Stomach (tissue), 9 donors: Measurements from ENCODE around the gene IFNK. TPM values are rescaled to one million over a fixed set of nuclear protein-coding genes. Genes with fewer than 3 reads are reported as not detected.

Experiments used
- DNase-seq, 2 donors: peaks; one replicate each; pipeline versions ENCODE4 v3.0.0 to v3.0.0-alpha.2; 2013 to 2019
- H3K27ac ChIP-seq, 5 donors: fragments of 200-600 bp in 4 of 5; sonication (generic) in 4 of 5; one replicate each; pipeline ENCODE4 v1.5.1; 2013 to 2019; ENCODE audit warnings: mild to moderate bottlenecking in 1 of 5, moderate library complexity in 1 of 5
- H3K27me3 ChIP-seq, 3 donors: fragments of 200-600 bp; sonication (generic); one replicate each; pipeline ENCODE4 v1.5.1; 2017 to 2019; ENCODE audit warnings: mixed run types in 1 of 3
- H3K36me3 ChIP-seq, 4 donors: fragments of 200-600 bp; sonication (generic); 1 replicate in 3 of 4; 2 replicates in 1 of 4; pipeline ENCODE4 v1.5.1; 2016 to 2019
- H3K4me1 ChIP-seq, 4 donors: fragments of 200-600 bp; sonication (generic); one replicate each; pipeline ENCODE4 v1.5.1; 2016 to 2019
- H3K4me3 ChIP-seq, 4 donors: fragments of 200-600 bp; sonication (generic) in 3 of 4; one replicate each; pipeline ENCODE4 v1.5.1; 2016 to 2019; ENCODE audit warnings: mild to moderate bottlenecking in 1 of 4
- H3K9me3 ChIP-seq, 4 donors: fragments of 200-600 bp; sonication (generic); one replicate each; pipeline ENCODE4 v1.5.1; 2016 to 2019
- CTCF ChIP-seq, 7 experiments: fragments of 450-650 bp in 4 of 7; fragments of 200-600 bp in 3 of 7; sonication (generic) in 3 of 7; IDR thresholded peaks; one replicate each; pipeline ENCODE4 v1.5.1; 2016 to 2019; ENCODE audit warnings: antibody characterized with exemption in 7 of 7, control low read depth in 2 of 7, mild to moderate bottlenecking in 1 of 7
- EP300 ChIP-seq: sonication (generic); formaldehyde crosslinking; IDR thresholded peaks from one replicate; pipeline ENCODE4 v1.6.1; 2017; ENCODE audit warnings: antibody characterized with exemption
- POLR2A ChIP-seq, 4 donors: fragments of 450-650 bp; IDR thresholded peaks; one replicate each; pipeline ENCODE4 v1.6.1; 2016; ENCODE audit warnings: antibody characterized with exemption in 4 of 4, control low read depth in 2 of 4, mild to moderate bottlenecking in 1 of 4, moderate library complexity in 1 of 4
- POLR2AphosphoS5 ChIP-seq, 3 donors: sonication (generic); formaldehyde crosslinking; IDR thresholded peaks; one replicate each; pipeline ENCODE4 v1.6.1; 2016; ENCODE audit warnings: antibody characterized with exemption in 3 of 3
- WGBS, 5 donors: extraction: QIAGEN DNeasy Blood & Tissue Kit in 3 of 5; methylation state at CpG; one replicate each; pipeline versions ENCODE4 v1.1.5 to v1.1.7; 2013 to 2018; 5-methylcytosine and 5-hydroxymethylcytosine counted together
- intact Hi-C: fragments of 100-400 bp; cut with DNase I; formaldehyde crosslinking; loops from one replicate; pipeline ENCODE4 v1.15.1; 2023; ENCODE audit warnings: low total_unique reads
- polyA plus RNA-seq, 3 donors: library from polyadenylated mRNA; stranded (reverse); fragments of 200-250 nt; gene quantifications; one replicate each; pipeline ENCODE4 v1.2.3, GENCODE V29; 2013
- total RNA-seq, 5 donors: library from RNA; depleted of rRNA; stranded (reverse); fragments of >200 nt; gene quantifications; one replicate each; pipeline versions ENCODE4 v1.1.0 to v1.2.3, GENCODE V29; 2014 to 2016
- donor health status: healthy with polysubstance abuse.
- donor health status: Bipolar disorder and iron deficiency.
- donor health status: healthy.

The IFNK gene
- total and polyA plus RNA-seq, 8 donors, result not detected

GRCh38 chr9:27530915-27531755 lies 7.0 kb downstream of the IFNK start:
- H3K4me1 ChIP-seq, result peaks cover 16 to 48% (median 30%) of the 10 kb centered on the region in 4 donors
- no peak for TF ChIP-seq POLR2A (IDR thresholded peaks at IDR 0.05)
- TF ChIP-seq POLR2AphosphoS5 (IDR thresholded peaks at IDR 0.05), result no peak
- no peak for TF ChIP-seq CTCF (IDR thresholded peaks at IDR 0.05)
- no peak for TF ChIP-seq EP300
- no peak overlapping the region for H3K27ac ChIP-seq
- no peaks in the 10 kb centered on the region for H3K9me3 ChIP-seq
- H3K27me3 ChIP-seq, result no peaks in the 10 kb centered on the region
- intact Hi-C loops, result no loop called here
- peaks cover 0 to 5% (median 2%) of the 10 kb centered on the region in 4 donors for H3K36me3 ChIP-seq
- no peak overlapping the region for H3K4me3 ChIP-seq
- WGBS, 5 donors, result 63 to 74% (median 68%) methylated on average over 4 of the region's 4 CpGs
- DNase-seq, result no peak

GRCh38 chr9:27532046-27532445 lies 8.0 kb downstream of the IFNK start:
- Histone ChIP-seq H3K9me3 (no peaks in the 10 kb centered on the region), H3K27me3 (no peaks in the 10 kb centered on the region), H3K36me3 (peaks cover 0 to 9% (median 4%) of the 10 kb centered on the region in 4 donors), H3K4me1 (peaks cover 9 to 49% (median 30%) of the 10 kb centered on the region in 4 donors), H3K4me3 (no peak overlapping the region), H3K27ac (no peak overlapping the region)
- no peak for TF ChIP-seq CTCF (IDR thresholded peaks at IDR 0.05)
- no peak for TF ChIP-seq POLR2AphosphoS5 (IDR thresholded peaks at IDR 0.05)
- no peak for TF ChIP-seq POLR2A (IDR thresholded peaks at IDR 0.05)
- TF ChIP-seq EP300, result no peak
- WGBS, 5 donors, result 64 to 88% (median 80%) methylated on average over 1 of the region's 1 CpG
- no peak for DNase-seq
- intact Hi-C loops, result no loop called here

- Histone ChIP-seq H3K4me3 (no peak overlapping the region), H3K27me3 (no peaks in the 10 kb centered on the region), H3K9me3 (no peaks in the 10 kb centered on the region), H3K27ac (peak overlapping the region in 3 of 5 donors; percentile 30 to 74 (median 61)), H3K36me3 (peaks cover 0 to 9% (median 4%) of the 10 kb centered on the region in 4 donors), H3K4me1 (peaks cover 5 to 42% (median 24%) of the 10 kb centered on the region in 4 donors)
- TF ChIP-seq CTCF (IDR thresholded peaks at IDR 0.05) (no peak), EP300 (no peak), POLR2A (IDR thresholded peaks at IDR 0.05) (no peak), POLR2AphosphoS5 (IDR thresholded peaks at IDR 0.05) (no peak)
- WGBS, 5 donors, result 85 to 97% (median 90%) methylated on average over 1 of the region's 1 CpG
- DNase-seq, result no peak
- intact Hi-C loops, result no loop called here
These were observed 9.2 kb downstream of the IFNK start for GRCh38 chr9:27533311-27533710.

- no peak overlapping the region for H3K4me3 ChIP-seq
- H3K27me3 ChIP-seq, result no peaks in the 10 kb centered on the region
- peak in 1 of 2 donors; percentile 23 for DNase-seq
- intact Hi-C loops, result no loop called here
- peaks cover 0 to 9% (median 4%) of the 10 kb centered on the region in 4 donors for H3K36me3 ChIP-seq
- TF ChIP-seq POLR2AphosphoS5 (IDR thresholded peaks at IDR 0.05) (peak in 1 of 3 donors; percentile 59), CTCF (IDR thresholded peaks at IDR 0.05) (no peak)
- H3K9me3 ChIP-seq, result no peaks in the 10 kb centered on the region
- peaks cover 5 to 50% (median 32%) of the 10 kb centered on the region in 4 donors for H3K4me1 ChIP-seq
- WGBS, 5 donors, result 51 to 74% (median 60%) methylated on average over 4 of the region's 4 CpGs
- H3K27ac ChIP-seq, result peak overlapping the region in 4 of 5 donors; percentile 20 to 74 (median 46)
These were observed 10.0 kb downstream of the IFNK start for GRCh38 chr9:27534131-27534530.
